H1 (cell line): ENCODE data around the gene ACACB. TPM values are rescaled to one million over a fixed set of nuclear protein-coding genes. Genes with fewer than 3 reads are reported as not detected.

Experiments
- KDM4A ChIP-seq: IDR thresholded peaks from one replicate; pipeline ENCODE4 v1.7.1; 2012; ENCODE audit warnings: low read depth, mild to moderate bottlenecking, moderate library complexity, low read length, inconsistent platforms; ENCODE audit not compliant: severe bottlenecking
- RAD21 ChIP-seq, 2 experiments: IDR thresholded peaks in 1 of 2; conservative IDR thresholded peaks in 1 of 2; 2 replicates each; pipeline ENCODE4 v1.6.1; 2011; ENCODE audit warnings: low read depth in 2 of 2, low read length in 2 of 2, improper control_type of control experiment in 1 of 2, inconsistent platforms in 1 of 2, mild to moderate bottlenecking in 1 of 2, moderate library complexity in 1 of 2
- RNF2 ChIP-seq: fragments of 200-900, 300-1000 bp; sonication (generic); IDR thresholded peaks from 2 replicates; pipeline ENCODE4 v1.7.1; 2016; ENCODE audit warnings: borderline replicate concordance, low read depth, mild to moderate bottlenecking, antibody characterized with exemption, low read length; ENCODE audit not compliant: poor library complexity, severe bottlenecking; ENCODE audit errors: missing control alignments
- polyA plus RNA-seq, 7 experiments: library from polyadenylated mRNA; depleted of rRNA in 3 of 7; stranded (reverse) in 5 of 7; unstranded in 2 of 7; fragments of >200 nt in 5 of 7; fragments of 200-250 nt in 2 of 7; gene quantifications; 1 replicate in 5 of 7; 2 replicates in 1 of 7; 4 replicates in 1 of 7; pipeline versions ENCODE4 v1.2.1 to v1.2.3, GENCODE V29; 2011 to 2013; ENCODE audit warnings: missing spikeins in 2 of 7, mixed read lengths in 2 of 7
- total RNA-seq: library from RNA; stranded (reverse); fragmentation: NEBNext Ultra II Directional; extraction: Animal tissue kit (Norgen Biotek cat#: 25700); gene quantifications from 2 replicates; pipeline ENCODE4 v1.2.1, GENCODE V29; 2021

Gene ACACB
- total and polyA plus RNA-seq, 2 of the 8 experiments (the other 6 are each of a cell fraction or from before 2014, with no cell fraction given) = 5.8 to 15.3 TPM

GRCh38 chr12:109289551-109289950 is 173.2 kb downstream of the ACACB start (continued):
- TF ChIP-seq RNF2 = no peak
- TF ChIP-seq KDM4A = no peak
- no peak for TF ChIP-seq RAD21 (IDR thresholded peaks at IDR 0.05 in 1 of 2, conservative IDR thresholded peaks at IDR 0.05 in 1 of 2; ENCODE audit: low read depth in 2 of 2, low read length in 2 of 2)
